ENCODE measurements around the gene A4GALT. TPM values are rescaled to one million over a fixed set of nuclear protein-coding genes. Genes with fewer than 3 reads are reported as not detected.
A peak's percentile ranks its signal among the peaks of the same experiment; 100 is the strongest.

A4GALT gene
- total RNA-seq, 1 donor from 2014 or later: 2.6 TPM

DNA sequence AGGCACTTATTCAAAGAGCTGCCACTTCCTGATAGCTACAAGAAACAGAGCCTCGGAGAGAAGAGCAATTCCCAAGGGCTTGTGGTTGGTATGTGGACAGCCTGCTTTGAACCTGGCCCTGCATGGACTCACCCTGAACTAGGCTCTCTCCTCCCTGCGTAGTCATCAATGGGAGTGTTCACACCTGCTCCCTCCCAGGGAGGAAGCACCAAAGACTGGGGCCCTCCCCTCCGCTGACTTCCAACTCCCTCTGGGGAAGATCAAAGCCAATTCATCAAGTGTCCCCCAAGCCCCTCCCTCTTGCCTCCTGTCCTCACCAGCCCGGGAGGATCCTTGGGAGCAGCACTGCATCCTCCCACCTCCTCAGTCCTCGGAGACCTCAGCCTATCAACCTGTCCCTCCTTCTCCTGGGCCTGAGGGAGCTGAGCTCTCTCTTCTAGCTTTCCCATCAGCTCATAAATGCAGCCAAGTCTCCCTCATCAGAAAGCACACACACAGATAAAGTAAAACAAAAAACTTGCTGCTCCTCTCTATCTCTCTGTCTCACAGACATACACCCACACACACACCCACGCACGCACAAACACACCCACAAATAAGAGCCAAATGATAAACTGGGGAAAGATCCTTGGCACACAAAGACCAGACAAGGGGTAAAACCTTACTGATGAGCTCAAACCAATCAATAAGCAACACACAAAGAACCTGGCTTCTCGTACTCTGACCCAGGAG, 3.3 kb downstream of the A4GALT start:
- Histone ChIP-seq H3K36me3 (no peaks in the 10 kb centered on the region), H3K27me3 (peaks cover 37% of the 10 kb centered on the region), H3K27ac (no peak overlapping the region), H3K4me1 (peaks cover 18% of the 10 kb centered on the region), H2AFZ (replicated peaks) (no peak overlapping the region), H3K9ac (no peak overlapping the region), H3K9me3 (ENCODE audit: low read depth) (no peaks in the 10 kb centered on the region), H3K4me3 (no peak overlapping the region), H3F3A (ENCODE audit: low read depth) (peaks cover 14% of the 10 kb centered on the region), H3K4me2 (peak overlapping the region; percentile 3), H3K79me2 (ENCODE audit: low read depth) (no peaks in the 10 kb centered on the region), H4K20me1 (ENCODE audit: low read depth) (peaks cover 28% of the 10 kb centered on the region)
- Mint-ChIP-seq H3K4me3 (peak overlapping the region; percentile 1), H3K27ac (no peak overlapping the region), H3K27me3 (ENCODE audit: insufficient read depth, low read depth) (peaks cover 36% of the 10 kb centered on the region), H3K4me1 (peaks cover 39% of the 10 kb centered on the region), H3K9me3 (peaks cover 7% of the 10 kb centered on the region), H3K36me3 (peaks cover 3% of the 10 kb centered on the region)
- DNase-seq (ENCODE audit: low spot score): no peak
- no peak for TF ChIP-seq EZH2 (IDR thresholded peaks at IDR 0.05)
- TF ChIP-seq, protein P1, sequence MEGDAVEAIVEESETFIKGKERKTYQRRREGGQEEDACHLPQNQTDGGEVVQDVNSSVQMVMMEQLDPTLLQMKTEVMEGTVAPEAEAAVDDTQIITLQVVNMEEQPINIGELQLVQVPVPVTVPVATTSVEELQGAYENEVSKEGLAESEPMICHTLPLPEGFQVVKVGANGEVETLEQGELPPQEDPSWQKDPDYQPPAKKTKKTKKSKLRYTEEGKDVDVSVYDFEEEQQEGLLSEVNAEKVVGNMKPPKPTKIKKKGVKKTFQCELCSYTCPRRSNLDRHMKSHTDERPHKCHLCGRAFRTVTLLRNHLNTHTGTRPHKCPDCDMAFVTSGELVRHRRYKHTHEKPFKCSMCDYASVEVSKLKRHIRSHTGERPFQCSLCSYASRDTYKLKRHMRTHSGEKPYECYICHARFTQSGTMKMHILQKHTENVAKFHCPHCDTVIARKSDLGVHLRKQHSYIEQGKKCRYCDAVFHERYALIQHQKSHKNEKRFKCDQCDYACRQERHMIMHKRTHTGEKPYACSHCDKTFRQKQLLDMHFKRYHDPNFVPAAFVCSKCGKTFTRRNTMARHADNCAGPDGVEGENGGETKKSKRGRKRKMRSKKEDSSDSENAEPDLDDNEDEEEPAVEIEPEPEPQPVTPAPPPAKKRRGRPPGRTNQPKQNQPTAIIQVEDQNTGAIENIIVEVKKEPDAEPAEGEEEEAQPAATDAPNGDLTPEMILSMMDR (IDR thresholded peaks at IDR 0.05): no peak
- no peak for TF ChIP-seq EZH2phosphoT487 (IDR thresholded peaks at IDR 0.05)

- no peak overlapping the region for H3K27ac Mint-ChIP-seq
Observed at GRCh38 chr22:42716649-42717127, 4.0 kb downstream of the A4GALT start.

DNA sequence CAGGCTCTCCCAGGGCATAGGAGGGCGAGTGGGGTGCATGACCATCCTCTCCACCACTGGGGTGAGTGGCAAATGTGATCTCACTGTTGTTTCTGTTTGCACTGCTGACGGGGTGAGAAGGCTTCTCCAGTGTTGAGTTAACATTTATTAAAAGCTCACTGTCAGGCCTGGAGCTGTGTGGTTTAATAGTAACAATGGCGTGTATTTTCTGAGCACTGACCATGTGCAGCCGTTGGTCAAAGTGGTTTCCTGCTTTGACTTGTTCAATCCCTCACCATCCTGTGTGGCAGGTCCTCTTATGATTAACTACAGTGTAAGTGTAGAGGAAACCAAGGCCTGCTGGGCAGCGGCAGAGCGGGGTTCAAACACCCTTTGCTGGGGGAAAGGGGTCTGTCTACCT, 4.4 kb downstream of the A4GALT start:
- Mint-ChIP-seq H3K27me3 (ENCODE audit: insufficient read depth, low read depth) (peaks cover 27% of the 10 kb centered on the region), H3K36me3 (peaks cover 2% of the 10 kb centered on the region), H3K27ac (no peak overlapping the region), H3K9me3 (peaks cover 2% of the 10 kb centered on the region), H3K4me3 (no peak overlapping the region), H3K4me1 (peaks cover 32% of the 10 kb centered on the region)
- H2AFZ ChIP-seq (replicated peaks): no peak overlapping the region
- H3K9me3 ChIP-seq (ENCODE audit: low read depth): no peaks in the 10 kb centered on the region
- no peak for DNase-seq (ENCODE audit: low spot score)
- no peak for TF ChIP-seq EZH2 (IDR thresholded peaks at IDR 0.05)
- TF ChIP-seq, protein P1 (IDR thresholded peaks at IDR 0.05): no peak
- no peak for TF ChIP-seq EZH2phosphoT487 (IDR thresholded peaks at IDR 0.05)
- H3K9ac ChIP-seq: no peak overlapping the region
- peaks cover 16% of the 10 kb centered on the region for H3K4me1 ChIP-seq
- H3K36me3 ChIP-seq: no peaks in the 10 kb centered on the region
- H3K4me3 ChIP-seq: no peak overlapping the region
- peaks cover 28% of the 10 kb centered on the region for H3K27me3 ChIP-seq
- peaks cover 28% of the 10 kb centered on the region for H4K20me1 ChIP-seq (ENCODE audit: low read depth)
- no peaks in the 10 kb centered on the region for H3K79me2 ChIP-seq (ENCODE audit: low read depth)
- peaks cover 8% of the 10 kb centered on the region for H3F3A ChIP-seq (ENCODE audit: low read depth)
- no peak overlapping the region for H3K27ac ChIP-seq
- H3K4me2 ChIP-seq: no peak overlapping the region

More at GRCh38 chr22:42716649-42717127, 4.0 kb downstream of the A4GALT start:
- Histone ChIP-seq H3F3A (ENCODE audit: low read depth) (peaks cover 13% of the 10 kb centered on the region), H3K9ac (no peak overlapping the region), H4K20me1 (ENCODE audit: low read depth) (peaks cover 28% of the 10 kb centered on the region), H3K79me2 (ENCODE audit: low read depth) (no peaks in the 10 kb centered on the region), H3K27ac (no peak overlapping the region), H3K4me1 (peaks cover 18% of the 10 kb centered on the region), H2AFZ (replicated peaks) (no peak overlapping the region), H3K9me3 (ENCODE audit: low read depth) (no peaks in the 10 kb centered on the region), H3K27me3 (peaks cover 32% of the 10 kb centered on the region), H3K36me3 (no peaks in the 10 kb centered on the region), H3K4me2 (no peak overlapping the region), H3K4me3 (no peak overlapping the region)
- Mint-ChIP-seq H3K27me3 (ENCODE audit: insufficient read depth, low read depth) (peaks cover 32% of the 10 kb centered on the region), H3K36me3 (peaks cover 3% of the 10 kb centered on the region), H3K4me1 (peaks cover 37% of the 10 kb centered on the region), H3K9me3 (peaks cover 6% of the 10 kb centered on the region), H3K4me3 (no peak overlapping the region)
- no peak for DNase-seq (ENCODE audit: low spot score)
- TF ChIP-seq EZH2phosphoT487 (IDR thresholded peaks at IDR 0.05): no peak
- TF ChIP-seq, protein P1 (IDR thresholded peaks at IDR 0.05): no peak
- no peak for TF ChIP-seq EZH2 (IDR thresholded peaks at IDR 0.05)
